GM21825 (cell line): Measurements from ENCODE around the gene RNF220.

Source experiments
- ATAC-seq: cut with Tn5 transposase; IDR thresholded peaks from one replicate; pipeline ENCODE4 v1.9.1; 2021; ENCODE audit warnings: mild to moderate bottlenecking, moderate library complexity; ENCODE audit not compliant: unreplicated experiment

RNF220 gene

DNA sequence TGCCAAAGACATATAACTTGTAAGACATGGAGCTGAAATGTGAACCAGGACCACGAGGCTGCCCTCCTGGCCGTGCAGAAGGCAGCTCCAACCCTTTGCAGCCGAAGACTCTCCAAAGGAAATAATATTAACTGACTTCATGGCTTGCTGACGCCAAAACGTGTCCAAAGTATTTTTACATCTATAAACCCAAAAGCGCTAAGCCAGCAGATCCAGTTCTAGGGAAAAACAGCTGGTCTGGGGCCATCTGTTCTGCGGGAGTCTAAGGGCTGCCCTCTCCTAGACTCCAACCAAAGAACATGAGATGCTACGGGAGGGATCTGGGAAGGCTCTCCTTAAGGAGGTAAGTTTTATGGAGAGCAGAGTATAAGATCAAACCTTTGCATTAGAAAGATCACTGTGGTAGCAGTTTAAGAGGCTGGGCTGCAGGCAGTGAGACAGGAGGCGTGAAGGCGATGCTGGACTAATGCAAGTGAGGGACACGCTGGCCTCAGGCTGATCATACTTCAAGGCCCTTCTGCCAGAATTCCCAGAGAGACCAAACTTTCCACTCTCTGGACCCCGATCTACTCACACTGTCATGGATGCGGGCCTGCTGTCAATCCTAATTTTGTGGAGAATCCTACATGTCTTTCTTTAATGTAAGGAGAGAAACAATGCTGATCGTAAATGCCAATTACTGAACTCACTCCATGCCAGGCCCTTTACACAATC is 268.1 kb downstream of the RNF220 start:
- ATAC-seq: no peak

- ATAC-seq: no peak
Measured at GRCh38 chr1:44673675-44674112, 268.6 kb downstream of the RNF220 start.

GRCh38 chr1:44674113-44675000 is 269.3 kb downstream of the RNF220 start, which contains the start of the genes ARMH1 and TMEM53:
ARMH1 (plus strand) TSS chr1:44674714; CDS start chr1:44689698, 14,984 bp downstream.
TMEM53 (minus strand) TSS chr1:44674481; CDS start chr1:44674391, 90 bp downstream.
- ATAC-seq: peak; percentile 85

- ATAC-seq: no peak
Measured at GRCh38 chr1:44675186-44675585, 270.1 kb downstream of the RNF220 start.

GRCh38 chr1:44676484-44677200 is 271.6 kb downstream of the RNF220 start:
- ATAC-seq: no peak

- ATAC-seq: no peak
Measured at GRCh38 chr1:44677201-44677766, 272.2 kb downstream of the RNF220 start.

GRCh38 chr1:44678120-44678519 is 273.1 kb downstream of the RNF220 start:
- ATAC-seq: no peak

GRCh38 chr1:44678626-44679025 is 273.6 kb downstream of the RNF220 start:
- no peak for ATAC-seq

- no peak for ATAC-seq
Measured at GRCh38 chr1:44679468-44679867, 274.4 kb downstream of the RNF220 start.

DNA sequence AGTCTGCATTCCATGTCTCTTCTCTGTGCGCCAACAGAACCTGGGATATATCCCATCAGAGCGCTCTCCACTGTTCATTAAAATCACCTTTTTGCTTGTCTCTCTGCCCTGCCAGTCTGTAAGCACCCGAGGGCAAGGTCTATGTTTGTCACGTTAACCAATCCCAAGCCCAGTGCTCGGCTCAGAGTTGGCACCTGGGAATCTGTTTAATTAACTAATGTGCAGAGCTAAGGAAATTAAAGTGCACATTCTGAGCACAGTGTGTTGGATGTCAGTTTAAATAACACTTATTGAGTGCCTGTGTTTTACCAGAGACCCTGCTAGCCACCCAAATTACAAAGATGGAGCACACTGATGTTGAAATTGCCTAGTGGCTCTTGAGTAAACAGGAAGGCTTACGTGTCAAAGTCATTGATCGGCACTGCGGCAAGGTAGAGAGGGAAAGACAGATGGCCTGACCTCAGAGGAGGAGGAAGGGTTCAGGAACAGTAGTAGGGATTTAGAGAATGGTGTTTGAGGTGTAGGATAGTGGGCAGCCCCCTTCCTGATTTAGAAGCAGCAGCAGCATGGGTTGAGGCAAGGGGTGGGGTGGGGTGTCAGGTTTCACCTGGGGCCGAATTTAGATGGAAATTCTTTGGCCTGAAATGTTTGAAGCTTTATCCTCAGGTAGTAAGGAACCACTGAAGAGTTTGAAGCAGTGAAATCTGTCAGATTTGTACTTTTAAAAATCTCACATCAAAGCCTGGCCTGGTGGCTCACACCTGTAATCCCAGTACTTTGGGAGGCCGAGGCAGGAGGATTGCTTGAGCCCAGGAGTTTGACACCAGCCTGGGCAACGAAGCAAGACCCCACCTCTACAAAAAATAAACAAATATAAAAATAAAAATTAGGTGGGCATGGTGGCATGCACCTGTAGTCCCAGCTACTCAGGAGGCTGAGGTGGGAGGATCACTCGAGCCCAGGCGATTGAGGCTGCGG is 277.1 kb downstream of the RNF220 start:
- ATAC-seq: no peak

GRCh38 chr1:44682883-44683265 is 277.8 kb downstream of the RNF220 start:
- no peak for ATAC-seq

DNA sequence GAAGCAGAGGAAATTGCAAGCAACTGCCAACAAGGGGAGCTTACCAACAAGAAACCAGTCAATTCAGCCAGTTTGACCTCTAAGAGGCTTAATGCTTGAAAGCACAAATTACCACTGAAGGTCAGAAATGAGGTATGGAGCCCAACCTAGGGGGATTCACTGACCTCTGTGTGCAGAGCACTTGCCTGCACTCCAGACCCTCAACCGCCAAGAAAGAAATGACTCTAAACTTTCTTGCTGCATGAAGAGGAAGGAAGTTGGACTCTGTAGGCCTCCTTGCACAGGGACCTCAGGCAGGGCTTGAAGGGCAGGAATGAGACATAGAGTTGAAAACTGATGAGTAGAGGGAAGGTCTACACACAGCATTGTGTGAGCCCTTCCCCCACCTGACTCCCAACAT is 279.5 kb downstream of the RNF220 start:
- peak; percentile 78 for ATAC-seq

DNA sequence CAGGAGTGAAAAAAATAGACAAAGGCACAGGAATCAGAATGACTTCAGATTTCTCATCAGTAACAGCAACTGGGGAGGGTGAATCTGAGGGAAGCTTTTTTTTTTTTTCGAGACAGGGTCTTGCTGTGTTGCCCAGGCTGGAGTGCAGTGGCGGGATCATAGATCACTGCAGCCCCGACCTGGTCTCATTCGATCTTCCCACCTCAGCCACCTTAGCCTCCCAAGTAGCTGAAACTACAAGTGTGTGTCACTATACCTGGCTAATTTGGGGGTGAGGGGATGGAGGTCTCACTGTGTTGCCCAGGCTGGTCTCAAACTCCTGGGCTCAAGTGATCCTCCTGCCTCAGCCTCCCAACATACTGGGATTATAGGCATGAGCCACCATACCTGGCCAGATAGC is 280.2 kb downstream of the RNF220 start:
- no peak for ATAC-seq

- no peak for ATAC-seq
Measured at GRCh38 chr1:44685881-44686280, 280.8 kb downstream of the RNF220 start.

DNA sequence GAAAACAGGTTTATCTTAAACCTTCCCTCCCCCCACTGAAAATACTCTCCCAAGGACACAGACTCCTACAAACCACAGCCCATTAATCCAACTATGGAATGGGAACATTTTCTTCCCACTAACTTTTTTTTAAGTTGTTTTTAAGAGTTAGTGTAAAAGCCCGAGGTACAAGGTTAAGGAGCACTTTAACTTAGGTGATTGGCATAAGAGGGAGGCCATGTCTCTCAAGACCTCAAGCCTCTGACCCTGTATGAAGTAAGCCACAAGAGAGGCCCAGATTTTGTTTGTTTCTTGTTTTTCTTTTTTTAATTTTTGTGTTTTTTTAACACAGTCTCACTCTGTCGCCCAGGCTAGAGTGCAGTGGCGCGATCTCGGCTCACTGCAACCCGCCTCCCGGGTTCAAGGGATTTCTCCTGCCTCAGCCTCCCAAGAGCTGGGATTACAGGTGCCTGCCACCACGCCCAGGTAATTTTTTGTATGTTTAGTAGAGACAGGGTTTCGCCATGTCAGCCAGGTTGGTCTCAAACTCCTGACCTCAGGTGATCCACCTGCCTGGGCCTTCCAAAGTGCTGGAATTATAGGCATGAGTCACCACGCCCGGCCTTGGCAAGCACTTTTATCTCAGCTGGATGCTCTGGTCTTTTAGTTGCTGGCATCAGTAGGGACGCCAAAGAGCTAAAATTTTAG is 283.8 kb downstream of the RNF220 start:
- ATAC-seq: no peak

GRCh38 chr1:44689447-44689765 is 284.4 kb downstream of the RNF220 start:
- no peak for ATAC-seq

DNA sequence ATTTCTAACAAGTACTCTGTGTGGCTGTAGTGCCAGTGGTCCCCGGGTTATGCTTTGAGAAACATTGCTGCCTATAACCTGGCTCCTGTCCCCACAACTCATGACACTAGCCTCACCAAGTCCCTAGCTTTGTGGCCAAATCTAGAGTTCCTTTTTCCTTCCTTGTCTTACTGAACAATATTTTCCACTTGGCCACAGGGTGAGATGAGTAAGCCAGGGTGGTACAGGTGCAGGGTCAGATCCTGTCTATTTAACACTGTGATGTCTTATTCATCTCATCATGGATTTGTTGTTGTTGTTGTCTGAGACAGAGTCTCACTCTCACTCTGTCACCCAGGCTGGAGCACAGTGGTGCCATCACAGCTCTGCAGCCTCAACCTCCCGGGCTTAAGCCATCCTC is 288.1 kb downstream of the RNF220 start:
- no peak for ATAC-seq

DNA sequence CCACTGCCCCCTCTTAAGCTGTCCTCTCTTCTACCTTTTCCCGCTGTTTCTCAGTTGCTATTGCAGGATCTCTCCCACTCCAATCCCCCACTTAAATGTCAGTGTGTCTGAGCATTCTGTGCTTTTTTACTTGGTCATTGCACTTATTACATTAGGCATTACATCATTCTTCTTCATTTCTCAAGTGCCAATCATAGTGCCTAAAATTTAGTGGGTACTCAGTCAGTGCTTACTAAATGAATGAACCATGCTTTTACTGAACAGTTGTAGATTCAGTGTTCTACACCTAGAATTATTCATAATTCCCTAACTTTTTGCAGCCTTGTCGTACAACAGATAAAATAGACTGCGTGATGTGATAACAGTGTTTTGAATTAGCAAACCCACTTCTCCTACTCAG is 288.8 kb downstream of the RNF220 start:
- ATAC-seq: no peak

GRCh38 chr1:44694863-44695478 is 289.9 kb downstream of the RNF220 start:
- ATAC-seq: peak; percentile 57
